HS-27A (cell line): Measurements from ENCODE around the gene KIAA1671.

ENCODE experiments used
- DNase-seq: peaks from one replicate; pipeline ENCODE4 v3.0.0-alpha.2; 2012; ENCODE audit warnings: low read depth, missing footprints

Gene KIAA1671

DNA sequence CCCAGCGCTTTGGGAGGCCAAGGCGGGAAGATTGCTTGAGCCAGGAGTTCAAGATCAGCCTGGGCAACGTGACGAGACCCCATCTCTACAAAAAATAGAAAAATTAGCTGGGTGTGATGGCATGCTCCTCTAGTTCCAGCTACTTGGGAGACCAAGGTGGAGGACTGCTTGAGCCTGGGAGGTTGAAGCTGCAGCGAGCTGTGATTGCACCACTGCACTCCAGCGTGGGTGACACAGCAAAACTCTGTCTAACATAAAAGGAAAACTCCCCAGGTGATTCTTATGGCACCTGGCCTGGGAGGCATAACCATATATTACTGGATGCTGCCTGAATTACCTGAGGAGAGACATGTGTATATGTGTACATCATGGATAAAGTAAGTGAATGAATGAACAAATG lies 29.1 kb downstream of the KIAA1671 start:
- no peak for DNase-seq

DNA sequence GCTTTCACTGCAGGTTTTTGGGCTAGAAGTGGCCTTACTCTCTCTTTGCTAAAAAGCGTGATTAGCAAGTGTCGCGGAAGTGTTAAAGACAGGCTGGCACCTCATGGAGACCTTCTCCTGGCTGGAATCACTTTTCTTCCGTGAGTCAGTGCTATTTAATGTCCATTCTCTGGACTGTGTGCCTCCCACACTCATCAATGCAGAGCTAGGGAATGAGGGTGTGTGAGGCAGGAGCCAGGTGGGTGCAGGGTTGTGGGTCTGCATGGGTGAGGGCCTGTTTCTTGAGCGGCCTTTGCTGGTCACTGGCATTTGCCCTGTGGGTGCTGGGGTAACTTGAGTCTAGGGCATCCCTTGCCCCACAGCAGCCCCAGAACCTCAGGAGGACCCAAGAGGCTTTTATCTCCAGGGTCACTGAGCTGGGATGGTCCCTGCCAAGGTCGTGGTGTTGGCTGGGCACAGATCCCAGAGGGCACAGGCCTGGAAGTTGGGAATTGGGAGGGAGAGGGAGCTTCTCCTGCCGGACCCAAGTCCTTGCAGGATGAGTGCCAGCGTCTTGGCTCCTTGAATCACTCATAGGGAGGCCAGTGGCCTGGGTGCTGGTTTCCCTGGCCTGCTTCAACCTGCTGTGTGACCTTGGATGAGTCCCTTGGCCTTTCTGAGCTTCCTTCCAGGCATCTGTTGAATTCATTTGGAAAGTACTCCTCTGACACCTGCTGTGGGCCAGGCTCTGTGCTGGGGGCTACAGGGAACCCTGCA lies 30.0 kb downstream of the KIAA1671 start:
- DNase-seq: no peak

DNA sequence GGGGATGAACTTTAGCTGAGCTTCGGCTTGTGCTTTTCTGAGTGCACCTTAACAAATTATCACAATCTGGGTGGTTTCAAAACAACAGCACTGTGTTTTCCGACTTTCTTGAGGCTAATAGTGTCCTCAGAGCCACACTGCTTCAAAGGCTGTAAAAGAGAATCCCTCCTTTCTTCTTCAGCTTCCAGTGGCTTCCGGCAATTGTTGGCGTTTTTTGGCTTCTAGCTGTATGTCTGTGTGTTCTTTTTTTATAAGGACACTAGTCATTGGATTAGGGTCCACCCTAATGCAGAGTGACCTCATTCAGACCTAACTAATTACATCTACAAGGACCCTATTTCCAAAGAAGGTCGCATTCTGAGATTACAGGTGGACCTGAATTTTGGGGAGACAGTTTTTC lies 30.6 kb downstream of the KIAA1671 start:
- DNase-seq: no peak

DNA sequence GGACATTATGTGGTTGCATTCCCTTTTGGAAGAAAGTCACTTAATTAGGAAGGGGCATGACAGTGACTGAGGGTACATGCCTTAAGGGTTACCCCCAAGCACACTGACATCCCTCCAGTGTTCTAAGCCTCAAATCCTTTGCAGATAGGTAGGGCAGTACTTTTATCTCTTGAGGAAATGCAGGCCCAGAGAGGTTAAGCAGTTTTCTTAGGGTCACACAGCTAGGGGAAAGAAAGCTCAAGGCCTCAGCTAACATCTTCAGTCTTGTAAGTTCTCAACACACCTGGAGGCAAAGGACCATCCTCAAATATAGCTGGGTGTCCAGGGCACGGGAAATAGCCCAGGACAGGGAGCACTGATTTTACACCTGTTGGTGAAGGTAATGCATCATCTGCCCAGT lies 31.6 kb downstream of the KIAA1671 start:
- DNase-seq: no peak

DNA sequence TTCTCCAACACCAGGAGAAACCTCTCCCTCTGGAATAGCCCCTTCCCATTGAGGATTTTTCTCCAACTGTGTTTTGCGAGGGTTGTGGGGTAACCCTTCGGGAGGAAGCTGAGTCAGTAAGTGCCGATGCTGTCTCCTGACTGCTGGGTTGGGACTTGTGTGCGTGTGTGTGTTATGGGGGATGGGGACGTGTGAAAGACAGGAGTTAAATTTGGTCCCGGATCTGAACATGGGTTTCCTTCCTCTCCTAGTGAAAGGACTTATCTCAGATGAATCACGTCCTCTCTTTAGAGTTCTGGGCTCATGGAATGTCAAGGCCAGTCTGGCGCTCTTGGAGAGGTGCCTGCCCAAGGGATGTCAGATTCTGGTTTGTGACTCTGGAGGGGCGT lies 33.3 kb downstream of the KIAA1671 start:
- peak; percentile 74 for DNase-seq

DNA sequence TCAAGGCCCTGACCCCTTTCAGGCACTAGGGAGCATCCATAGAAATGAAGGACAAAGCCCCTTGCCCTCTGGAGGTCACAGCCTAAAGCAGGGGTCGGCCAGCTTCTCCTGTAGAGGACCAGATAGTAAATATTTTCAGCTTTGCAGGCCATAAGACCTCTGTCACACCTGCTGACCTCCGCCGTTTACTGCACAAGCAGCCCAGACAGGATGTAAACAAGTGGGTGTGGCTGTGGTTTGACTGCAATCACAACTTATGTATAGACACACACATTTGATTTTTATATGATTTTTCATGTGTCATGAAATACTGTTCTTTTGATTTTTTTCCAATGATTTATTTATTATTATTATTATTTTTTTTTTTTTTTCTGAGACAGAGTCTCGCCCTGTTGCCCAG lies 34.3 kb downstream of the KIAA1671 start:
- no peak for DNase-seq

DNA sequence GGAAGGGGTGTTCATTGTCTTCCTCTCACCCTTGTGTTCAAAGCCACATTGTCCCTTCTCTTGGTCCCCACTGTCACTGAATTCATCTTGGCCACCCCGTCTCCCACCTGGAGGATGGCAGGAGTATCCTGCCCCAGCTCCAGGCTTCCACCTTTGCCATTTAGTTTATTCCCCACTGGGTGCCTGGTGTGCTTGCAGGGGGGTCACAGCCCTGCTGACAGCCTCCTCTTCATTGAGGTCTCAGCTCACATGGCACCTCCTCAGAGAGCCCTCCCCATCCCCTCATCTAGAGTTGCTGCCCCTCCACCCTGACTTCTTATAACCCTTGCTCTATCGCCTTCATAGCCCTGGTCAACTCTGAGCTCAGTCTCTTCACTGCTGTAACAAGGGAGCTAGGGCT lies 36.6 kb downstream of the KIAA1671 start:
- DNase-seq: no peak

DNA sequence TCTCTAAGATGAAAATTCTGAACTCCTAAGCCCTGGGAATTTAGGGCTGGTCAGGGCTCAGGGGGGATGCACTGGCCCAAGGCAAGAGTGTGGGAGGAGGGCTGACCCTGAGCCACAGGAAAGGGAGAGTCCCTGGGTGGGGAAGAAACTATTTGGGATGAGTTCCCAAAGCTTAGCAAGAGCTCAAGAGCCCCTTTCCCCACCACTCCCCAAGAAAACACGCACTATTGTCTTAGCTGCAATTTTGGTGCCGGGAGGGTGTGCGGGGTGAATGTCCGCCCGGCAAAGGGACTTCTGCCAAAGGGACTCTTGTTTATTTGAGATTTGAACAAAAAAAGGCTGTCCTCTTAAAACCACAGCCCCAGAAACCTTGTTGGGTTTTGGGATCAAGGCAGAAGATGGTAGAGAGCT lies 37.0 kb downstream of the KIAA1671 start:
- no peak for DNase-seq

DNA sequence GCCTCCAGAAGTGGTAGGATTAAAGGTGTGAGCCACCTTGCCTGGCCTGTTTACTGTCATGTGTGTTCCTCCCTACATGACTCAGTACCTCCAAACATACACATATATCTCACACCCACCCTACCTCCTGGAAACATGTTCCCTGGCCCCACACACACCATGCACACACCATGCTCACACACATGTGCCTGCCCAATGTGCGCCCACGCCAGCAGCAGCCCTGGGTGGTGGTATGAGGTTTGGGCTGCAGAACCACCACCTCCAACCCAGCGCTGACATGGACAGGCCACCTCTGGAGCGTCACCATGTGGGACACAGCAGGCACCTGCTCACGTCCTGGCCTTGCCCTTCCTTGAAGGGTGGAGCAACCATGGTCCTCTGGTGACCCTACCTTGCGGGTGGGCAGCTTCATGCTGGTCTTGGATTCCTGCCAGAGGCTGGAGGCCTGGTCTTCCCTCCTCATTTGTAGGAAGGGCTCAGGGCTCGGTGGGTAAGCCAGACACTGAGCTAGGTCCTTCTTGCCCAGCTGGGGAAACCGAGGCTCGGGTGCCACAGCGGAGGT lies 37.9 kb downstream of the KIAA1671 start:
- DNase-seq: no peak

DNA sequence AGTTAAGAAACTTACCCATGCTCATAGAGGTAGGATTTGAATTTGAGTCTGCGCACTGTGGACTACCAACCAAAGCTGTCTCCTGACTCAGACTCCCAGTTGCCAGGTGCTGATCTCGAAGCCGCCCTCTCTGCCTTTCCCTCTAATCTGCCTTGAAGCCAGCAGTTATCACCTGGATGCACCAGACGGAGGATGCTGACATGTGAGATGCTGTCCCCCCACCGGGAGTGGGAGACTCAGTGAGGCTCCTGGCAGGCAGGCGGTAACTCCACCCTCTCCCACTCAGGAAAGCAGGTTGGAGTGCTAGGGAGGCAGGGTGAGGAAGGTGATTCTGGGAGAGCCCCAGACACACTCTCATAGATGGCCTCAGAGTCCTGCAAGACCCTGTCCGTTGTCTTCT lies 40.4 kb downstream of the KIAA1671 start:
- DNase-seq: no peak

DNA sequence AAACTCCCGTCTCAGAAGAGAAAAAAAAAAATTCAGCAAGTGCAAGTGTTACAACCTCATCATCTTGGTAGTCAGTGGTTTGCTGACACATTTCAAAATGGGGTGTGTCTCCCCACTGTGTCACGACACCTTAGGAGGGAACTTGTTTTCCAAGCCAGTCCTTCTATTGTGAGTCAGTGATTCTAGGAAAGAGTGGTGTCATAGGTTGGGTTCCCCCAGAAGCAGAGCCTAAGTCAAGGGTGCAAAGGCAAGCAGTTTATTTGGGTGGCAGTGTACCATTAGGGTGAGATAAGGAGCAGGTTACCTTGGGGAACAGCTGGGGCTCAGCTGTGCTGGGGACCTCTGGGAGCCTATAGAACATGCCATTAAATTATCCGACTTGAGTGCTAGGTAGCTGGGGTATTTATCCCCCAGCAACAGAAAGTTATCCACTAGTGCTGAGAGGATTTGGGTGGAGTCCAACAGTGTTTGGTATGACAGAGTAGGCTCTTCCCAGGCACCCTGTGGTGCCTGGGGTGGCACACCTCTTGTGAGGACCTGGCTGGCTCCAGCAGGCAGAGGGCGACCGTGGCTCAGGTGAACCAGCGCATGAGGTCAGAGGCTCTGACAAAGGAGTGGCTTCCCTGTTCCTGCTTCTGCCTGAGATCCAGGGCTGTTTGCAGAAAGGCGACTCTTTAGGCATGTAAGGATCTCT lies 41.7 kb downstream of the KIAA1671 start:
- DNase-seq: peak; percentile 68

DNA sequence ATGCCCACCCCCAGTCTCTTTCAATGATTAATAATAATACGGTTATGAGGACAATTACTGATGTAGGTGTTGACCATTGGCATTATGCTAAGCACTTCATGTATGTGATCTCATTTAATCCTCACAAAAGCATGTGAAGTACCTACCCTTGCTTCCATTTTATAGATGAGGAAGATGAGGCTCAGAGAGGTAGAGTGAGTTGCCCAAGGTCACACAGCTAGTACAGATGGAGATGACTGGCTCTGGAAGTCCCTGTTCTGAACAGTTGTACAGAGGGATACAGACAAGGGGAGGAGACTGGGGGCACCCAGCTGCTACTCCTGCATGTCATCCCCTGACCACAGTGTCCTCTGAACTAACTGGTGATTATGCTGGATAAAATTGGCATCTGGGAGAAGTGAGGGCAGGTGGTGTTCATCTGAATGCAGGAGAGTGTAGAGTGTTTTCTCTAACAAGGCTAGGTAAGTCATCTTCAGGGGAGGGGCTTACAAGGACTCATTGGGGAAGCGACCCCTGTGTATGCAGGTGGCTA lies 43.2 kb downstream of the KIAA1671 start:
- no peak for DNase-seq

DNA sequence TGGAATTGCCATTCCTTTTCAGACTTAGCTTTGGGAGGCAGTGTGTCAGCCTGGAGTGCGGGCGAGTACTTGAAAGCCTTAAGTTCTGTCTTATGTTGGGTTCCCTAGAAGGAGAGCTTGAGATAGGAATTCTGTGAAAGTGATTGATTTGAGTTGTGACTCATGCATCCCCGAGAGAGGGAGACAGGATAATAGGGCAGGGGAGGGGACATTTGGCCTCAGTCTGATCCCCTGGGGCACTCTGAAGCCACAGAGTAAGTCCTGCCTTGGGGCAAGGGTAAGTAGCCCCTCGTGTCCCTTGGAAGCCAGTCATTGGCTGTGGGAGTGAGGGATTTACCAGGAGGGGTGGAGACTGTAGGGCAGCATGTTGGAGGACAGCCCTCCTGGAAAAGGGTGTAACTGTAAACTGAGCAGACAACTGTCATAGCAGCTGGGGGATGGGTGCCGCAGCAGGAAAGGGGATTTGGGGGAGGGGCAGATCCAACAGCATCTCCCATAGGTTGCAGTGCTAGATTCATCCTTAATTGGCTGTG lies 44.0 kb downstream of the KIAA1671 start:
- DNase-seq: peak; percentile 50

DNA sequence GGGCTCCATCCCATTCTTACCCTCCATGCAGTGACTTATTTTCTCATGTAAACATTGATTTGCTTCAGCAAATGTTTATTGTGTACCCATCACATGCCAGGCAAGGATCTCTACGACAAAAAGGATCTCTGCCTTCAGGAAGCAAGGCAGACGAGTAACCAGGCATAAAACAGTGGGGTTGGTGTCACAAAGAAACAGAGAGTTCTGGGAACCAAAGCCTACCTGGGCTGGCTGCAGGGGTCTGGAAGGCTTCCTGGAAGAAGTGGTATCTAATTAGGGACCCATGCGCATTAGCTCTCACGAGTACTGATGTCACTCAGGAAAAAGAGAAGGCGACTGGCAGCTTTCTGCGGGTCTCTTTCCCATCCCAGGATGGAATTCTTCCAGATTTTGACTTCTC lies 44.5 kb downstream of the KIAA1671 start:
- DNase-seq: no peak

DNA sequence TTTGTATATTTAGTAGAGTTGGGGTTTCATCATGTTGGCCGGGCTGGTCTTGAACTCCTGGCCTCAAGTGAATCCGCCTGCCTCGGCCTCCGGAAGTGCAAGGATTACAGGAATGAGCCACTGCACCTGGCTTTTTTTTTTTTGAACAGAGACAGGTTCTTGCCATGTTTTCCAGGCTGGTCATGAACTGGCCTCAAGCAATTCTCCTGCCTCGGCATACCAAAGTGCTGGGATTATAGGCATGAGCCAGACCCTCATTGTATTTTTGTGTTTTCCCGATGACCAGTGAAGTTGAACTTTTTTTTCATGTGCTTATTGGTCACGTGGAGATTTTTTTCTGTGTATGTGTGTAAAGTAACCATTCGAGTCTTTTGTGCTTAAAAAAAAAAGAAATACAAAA lies 48.2 kb downstream of the KIAA1671 start:
- DNase-seq: no peak

DNA sequence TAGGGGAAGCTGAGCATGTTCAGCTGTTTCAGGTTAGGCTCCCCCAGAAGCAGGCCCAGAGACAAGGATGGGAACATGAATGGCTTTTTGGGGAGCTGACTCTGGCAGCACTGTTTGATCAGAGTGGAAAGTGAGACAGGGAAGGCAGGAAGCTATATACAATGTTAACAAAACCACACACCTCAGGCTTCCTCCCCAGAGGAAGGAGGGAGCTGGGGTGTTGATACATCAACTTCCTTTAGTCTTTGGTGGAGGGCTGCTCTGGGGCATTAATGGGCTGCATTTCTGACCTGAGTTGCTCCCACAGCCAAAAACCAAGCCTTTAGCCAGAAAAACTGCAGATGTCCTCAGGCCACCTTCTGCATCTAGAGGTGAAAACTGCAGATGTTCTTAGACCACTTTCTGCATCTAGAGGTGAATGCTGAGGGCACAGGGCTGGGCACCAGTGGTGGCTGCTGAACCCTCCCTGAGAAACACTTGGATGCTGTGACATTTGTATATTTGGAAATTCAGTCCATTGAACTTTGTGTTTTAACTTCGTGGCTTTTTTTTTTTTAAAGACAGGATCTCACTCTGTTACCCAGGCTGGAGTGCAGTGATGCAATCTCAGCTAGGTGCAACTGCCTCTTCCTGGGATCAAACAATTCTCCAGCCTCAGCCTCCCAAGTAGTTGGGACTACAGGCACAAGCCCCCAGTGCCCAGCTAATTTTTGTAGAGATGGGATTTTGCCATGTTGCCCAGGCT lies 49.9 kb downstream of the KIAA1671 start:
- no peak for DNase-seq

DNA sequence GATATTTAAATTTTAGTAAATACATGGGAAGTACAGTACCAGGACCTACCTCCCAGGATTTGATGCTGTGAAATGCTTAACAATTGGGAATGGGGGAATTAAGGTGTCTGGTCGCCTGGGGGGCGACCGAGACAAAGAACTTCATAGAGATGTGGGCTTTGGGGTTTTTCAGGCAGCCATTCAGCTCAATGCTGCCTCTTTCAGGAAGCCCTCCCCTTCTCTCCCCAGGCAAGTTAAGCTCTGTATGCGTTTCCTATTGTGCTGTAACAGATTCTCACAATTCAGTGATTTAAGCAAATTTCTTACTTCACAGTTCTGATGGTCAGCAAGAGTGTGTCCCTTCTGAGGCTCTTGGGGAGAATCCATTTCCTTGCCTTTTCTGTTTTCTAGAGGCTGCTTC lies 53.8 kb downstream of the KIAA1671 start:
- DNase-seq: no peak

DNA sequence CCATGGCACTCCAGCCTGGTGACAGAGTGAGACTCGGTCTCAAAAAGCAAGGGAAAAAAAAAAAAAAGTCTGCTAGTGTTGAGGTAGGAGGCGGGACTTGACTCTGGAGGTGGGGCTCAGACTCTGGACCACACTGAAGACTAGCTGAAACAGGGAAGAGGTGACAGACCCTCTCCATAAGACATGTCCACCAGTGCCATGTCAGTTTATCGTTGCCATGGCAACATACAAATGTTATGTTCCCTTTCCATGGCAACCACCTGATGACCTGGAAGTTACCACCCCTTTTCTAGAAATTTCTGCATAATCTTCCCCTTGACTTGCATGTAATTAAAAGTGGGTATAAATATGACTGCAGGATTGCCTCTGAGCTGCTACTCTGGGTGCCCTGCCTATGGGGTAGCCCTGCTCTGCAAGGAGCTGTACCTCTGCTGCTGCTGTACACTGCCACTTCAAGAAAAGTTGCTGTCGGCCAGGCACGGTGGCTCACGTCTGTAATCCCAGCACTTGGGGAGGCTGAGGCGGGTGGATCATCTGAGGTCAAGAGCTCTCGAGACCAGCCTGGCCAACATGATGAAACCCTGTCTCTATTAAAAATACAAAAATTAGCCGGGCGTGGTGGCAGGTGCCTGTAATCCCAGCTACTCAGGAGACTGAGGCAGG lies 55.1 kb downstream of the KIAA1671 start:
- no peak for DNase-seq

DNA sequence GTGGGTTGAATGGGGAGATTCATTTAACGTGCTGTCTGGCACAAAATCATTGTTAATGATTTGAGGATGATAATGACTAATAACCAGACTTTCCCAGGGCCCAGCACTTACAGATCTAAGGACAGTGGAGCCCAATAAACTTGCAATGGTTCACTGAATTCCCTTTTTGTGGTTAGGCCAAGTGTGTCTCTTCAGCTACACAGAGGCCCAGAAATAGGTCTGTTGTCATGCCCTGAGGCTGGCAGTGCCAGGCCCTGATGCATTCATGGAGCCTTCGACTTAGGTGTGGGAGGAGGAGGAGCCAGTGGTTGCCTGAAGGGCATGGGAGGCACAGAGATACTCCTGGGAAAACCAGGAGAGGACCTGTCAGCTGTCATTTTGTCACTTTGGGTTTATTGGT lies 56.1 kb downstream of the KIAA1671 start:
- DNase-seq: no peak

DNA sequence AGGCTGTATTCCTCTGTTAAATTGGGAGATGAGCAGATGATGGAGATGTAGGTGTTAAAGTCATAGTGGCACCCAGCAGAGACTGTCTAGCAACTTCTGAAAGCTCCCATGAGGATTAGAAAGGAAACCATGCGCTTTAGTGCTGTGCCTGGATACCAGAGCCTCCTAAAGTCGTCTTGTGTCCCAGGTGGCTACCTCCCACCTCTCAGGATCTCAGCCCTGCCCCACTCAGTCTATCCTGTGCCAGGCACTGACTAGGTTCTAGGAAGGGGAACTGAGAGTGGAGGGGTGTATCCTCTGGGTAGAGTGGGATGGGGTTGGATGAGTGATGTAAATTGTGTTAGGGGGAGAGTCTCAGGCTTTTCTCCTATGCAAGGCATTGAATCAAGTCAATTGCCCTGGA lies 60.2 kb downstream of the KIAA1671 start:
- DNase-seq: no peak

DNA sequence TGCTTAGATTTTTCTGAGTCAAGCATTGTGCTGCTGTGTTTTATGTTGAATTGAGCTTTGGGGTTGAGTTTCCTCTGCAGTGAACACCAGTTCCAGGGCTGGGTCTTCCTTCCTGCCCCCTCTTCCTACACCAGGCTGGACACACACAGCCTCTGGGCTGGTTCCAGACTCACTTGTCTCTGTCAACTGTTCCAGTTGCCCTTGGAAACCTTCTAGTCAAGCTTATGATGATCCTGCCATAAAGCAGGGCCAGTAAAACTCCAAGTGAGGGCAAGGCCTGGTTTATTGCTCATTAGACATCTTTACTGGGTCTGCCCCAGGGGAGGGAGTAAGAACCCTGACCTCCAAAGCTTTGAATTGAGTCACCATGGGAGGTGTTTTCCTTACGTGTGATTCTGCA lies 61.1 kb downstream of the KIAA1671 start:
- DNase-seq: no peak
